NCI-H2196 treated with DMSO at 0.1 percent for 48 hours (cell line): ENCODE data around the gene TAT.
"Not testable (repeated sequence)": the region's sequence is repeated elsewhere in the genome, so short reads cannot be mapped to it uniquely, and the experiment has no call there.

Experiments
- DNase-seq: peaks from one replicate; lab custom pipeline; 2025; ENCODE audit not compliant: unreplicated experiment; lab: John Stamatoyannopoulos, UW

The TAT gene

GRCh38 chr16:71576971-71577370 is at the start of gene TAT:
TAT (minus strand) TSS chr16:71577092; CDS start chr16:71576415, 677 bp downstream.
- DNase-seq = no peak

GRCh38 chr16:71626018-71626857 is 49.3 kb upstream of the TAT start, which contains the start of gene MARVELD3:
MARVELD3 (plus strand) TSS chr16:71626184; CDS start chr16:71626230, 46 bp downstream.
- DNase-seq = no peak

GRCh38 chr16:71625113-71625850 is 48.4 kb upstream of the TAT start:
- DNase-seq = no peak

- DNase-seq = no peak
Measured at GRCh38 chr16:71623597-71623996, 46.7 kb upstream of the TAT start.

DNA sequence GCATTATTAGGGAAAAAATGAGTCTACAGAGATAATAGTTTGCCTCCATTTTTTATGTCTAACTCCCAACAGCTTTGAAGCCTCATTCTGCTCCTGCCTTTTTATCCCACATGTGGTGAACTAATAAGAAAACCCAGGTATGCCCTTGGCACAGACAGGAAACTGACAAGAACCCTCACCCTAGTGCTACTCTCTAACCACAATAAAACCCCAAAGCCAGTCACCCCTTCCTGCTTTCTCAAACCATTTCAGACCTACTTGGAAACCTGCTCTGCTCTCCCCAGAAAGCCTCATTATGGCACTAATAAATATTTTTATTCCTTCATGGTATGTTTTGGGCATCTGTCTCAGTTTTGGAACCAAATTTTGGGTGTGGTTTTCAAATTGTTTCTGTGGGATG is 45.2 kb upstream of the TAT start:
- DNase-seq = no peak

DNA sequence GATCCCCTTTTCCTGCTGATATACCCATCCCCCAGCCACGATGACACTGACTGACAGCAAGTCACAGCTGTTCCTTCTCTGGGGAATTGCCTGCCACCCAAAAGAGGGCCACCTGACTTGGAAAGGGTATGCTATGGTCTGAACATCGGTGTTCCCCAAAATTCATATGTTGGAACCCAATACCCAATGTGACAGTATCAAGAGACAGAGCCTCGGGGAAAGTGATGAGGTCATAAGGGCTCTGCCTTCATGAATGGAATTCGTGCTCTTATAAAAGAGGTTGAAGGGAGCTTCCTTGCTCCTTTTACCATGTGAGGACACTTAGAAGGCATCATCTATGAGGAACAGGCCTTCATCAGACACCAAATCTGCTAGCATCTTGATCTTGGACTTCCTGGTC is 41.5 kb upstream of the TAT start:
- no peak for DNase-seq

- DNase-seq = not testable (repeated sequence)
Measured at GRCh38 chr16:71614956-71615355, 38.1 kb upstream of the TAT start.

DNA sequence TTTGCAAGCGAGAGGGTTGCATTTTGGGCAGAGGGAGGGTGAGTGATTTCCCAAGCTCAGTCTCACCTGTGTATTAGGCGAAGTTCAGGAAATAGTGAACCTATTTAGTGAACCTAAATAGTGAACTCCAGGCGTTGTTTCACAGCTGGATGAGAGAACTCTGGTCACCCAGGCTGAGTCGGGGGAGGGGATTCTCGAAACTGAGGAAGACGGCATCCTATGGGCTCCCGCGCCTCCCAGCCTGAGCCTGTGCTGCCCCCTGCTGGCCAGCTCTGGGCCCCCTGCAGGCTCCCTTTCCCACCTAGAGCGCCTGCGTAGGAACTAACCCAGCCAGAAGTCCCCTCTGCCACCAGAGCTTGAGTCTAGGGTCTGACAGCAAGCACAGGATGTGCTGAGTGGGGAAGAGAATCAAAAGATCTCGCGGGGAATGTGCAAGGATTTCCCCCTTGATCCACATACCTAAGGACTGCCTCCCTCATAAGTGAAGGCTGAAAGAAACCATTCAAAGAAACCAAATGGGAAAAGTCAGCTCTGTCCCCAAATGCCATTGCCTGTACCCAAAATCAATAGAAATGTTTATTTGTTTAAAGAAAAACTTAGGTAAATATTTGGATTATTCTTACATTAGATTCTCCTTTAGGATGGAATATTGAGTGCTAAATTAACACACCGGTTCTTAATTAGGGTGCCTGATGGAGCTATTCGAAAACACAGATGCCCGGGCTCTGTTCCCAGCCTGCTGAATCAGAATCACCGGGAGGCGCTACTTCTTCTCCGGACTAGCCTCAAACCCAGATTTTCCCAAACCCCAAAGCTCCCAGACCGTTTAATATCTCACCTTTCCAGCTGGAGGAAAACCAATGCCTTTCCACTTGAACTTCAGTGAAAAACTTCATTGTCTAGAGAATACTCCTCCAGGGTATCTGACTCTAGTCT is 34.3 kb upstream of the TAT start:
- peak; percentile 9 for DNase-seq

- no peak for DNase-seq
Measured at GRCh38 chr16:71610447-71610846, 33.6 kb upstream of the TAT start.

- no peak for DNase-seq
Measured at GRCh38 chr16:71609066-71609465, 32.2 kb upstream of the TAT start.

GRCh38 chr16:71600822-71601221 is 23.9 kb upstream of the TAT start:
- no peak for DNase-seq

DNA sequence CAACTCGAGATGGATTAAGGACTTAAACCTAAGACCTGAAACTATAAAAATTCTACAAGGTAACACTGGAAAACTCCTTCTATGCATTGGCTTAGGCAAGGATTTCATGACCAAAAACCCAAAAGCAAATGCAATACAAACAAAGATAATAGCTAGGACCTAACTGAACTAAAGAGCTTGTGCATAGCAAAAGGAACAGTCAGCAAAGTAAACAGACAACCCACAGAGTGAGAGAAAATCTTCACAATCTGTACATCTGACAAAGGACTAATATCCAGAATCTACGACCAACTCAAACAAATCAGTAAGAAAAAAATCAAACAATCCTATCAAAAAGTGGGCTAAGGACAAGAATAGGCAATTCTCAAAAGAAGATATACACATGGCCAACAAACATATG is 21.5 kb upstream of the TAT start:
- not testable (repeated sequence) for DNase-seq

DNA sequence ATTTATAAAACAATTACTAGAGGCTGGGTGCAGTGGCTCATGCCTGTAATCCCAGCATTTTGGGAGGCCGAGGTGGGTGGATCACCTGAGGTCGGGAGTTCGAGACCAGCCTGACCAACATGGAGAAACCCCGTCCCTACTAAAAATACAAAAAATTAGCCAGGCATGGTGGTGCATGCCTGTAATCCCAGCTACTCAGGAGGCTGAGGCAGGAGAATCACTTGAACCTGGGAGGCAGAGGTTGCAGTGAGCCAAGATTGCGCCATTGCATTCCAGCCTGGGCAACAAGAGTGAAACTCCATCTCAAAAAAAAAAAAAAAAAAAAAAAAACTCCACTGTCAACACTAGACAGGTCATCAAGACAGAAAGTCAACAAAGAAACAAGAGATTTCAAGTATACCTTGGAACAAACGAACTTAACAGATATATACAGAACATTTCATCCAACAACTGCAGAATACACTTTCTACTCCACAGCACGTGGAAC is 18.5 kb upstream of the TAT start:
- not testable (repeated sequence) for DNase-seq

- DNase-seq = no peak
Measured at GRCh38 chr16:71594000-71594646, 17.2 kb upstream of the TAT start.

DNA sequence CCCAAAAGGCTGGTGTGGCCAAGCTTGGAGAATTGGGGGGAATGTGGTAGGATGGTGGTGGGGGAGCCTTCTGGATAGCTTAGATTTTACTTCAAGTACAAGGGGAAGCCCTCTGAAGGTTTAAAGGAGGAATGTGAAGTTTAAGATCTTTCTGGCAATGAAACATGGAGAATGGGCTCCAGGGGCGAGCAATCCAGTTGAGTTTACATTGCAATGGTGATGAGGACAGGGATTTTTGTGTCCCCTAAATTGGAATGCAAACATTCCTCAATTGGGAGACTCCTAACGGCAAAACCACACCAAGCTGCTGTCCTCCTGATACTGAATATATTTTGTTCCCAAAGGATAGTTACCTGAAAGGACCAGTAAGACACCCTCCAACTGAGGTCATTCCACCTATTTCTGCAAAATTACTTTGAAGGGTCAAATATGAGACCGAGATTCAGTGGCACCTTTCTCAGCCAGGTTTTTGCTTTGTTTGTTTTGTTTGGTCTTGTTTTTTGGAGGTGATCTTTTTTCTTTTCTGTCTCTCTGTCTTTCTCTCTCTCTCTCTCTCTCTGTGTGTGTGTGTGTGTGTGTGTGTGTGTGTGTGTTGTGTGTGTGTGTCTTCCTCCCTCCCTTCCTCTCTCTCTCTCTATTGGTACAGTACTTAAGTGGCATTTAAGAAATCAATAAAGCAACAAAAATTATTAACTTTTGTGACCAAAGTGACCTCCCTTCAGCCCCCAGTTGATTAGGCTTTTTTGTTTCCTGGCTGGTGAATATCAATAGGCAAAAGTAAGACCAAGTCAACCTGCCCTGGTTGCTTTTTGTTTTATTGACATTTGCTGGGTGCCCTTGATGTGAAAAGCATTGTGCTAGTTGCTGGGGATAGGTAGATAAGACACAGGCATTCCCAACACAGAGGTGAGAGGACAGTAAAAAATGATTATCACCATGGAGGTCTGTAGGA is 16.4 kb upstream of the TAT start:
- DNase-seq = no peak

GRCh38 chr16:71591917-71592316 is 15.0 kb upstream of the TAT start:
- no peak for DNase-seq

GRCh38 chr16:71590584-71590983 is 13.7 kb upstream of the TAT start:
- DNase-seq = no peak

- DNase-seq = not testable (repeated sequence)
Measured at GRCh38 chr16:71590071-71590470, 13.2 kb upstream of the TAT start.

DNA sequence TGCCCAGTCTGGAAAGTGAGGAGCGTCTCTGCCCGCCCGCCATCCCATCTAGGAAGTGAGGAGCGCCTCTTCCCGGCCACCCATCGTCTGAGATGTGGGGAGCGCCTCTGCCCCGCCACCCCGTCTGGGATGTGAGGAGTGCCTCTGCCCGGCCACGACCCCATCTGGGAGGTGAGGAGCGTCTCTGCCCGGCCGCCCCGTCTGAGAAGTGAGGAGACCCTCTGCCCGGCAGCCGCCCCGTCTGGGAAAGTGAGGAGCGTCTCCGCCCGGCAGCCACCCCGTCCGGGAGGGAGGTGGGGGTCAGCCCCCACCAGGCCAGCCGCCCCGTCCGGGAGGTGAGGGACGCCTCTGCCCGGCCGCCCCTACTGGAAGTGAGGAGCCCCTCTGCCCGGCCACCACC is 12.4 kb upstream of the TAT start:
- not testable (repeated sequence) for DNase-seq
